ENCODE measurements around the gene NUBPL.
"Not testable (repeated sequence)": the region's sequence is repeated elsewhere in the genome, so short reads cannot be mapped to it uniquely, and the experiment has no call there.

Gene NUBPL

GRCh38 chr14:31802838-31803237 lies 241.6 kb downstream of the NUBPL start:
- DNase-seq (ENCODE audit: low read depth in 1 of 2, low spot score in 1 of 2), result no peak

DNA sequence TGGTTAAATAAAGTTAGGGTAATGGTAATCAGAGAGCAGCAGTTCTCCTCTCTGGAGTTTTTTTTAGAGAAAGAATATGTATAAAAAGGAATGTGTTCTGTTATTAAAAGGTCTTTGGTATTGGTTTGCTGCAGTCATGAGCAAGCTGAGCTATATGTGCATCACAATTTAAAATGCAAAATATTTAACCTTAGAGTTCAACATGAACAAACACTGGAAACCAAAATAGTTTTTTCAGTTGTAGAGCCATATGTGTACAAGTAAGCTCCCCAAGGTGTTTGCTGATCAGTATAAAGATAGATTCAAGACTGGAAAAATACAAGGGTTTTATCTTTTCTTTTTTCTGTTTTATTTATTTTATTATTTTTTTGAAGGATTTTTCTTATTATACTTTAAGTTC lies 245.0 kb downstream of the NUBPL start:
- DNase-seq (ENCODE audit: low read depth in 1 of 2, low spot score in 1 of 2), result no peak

DNA sequence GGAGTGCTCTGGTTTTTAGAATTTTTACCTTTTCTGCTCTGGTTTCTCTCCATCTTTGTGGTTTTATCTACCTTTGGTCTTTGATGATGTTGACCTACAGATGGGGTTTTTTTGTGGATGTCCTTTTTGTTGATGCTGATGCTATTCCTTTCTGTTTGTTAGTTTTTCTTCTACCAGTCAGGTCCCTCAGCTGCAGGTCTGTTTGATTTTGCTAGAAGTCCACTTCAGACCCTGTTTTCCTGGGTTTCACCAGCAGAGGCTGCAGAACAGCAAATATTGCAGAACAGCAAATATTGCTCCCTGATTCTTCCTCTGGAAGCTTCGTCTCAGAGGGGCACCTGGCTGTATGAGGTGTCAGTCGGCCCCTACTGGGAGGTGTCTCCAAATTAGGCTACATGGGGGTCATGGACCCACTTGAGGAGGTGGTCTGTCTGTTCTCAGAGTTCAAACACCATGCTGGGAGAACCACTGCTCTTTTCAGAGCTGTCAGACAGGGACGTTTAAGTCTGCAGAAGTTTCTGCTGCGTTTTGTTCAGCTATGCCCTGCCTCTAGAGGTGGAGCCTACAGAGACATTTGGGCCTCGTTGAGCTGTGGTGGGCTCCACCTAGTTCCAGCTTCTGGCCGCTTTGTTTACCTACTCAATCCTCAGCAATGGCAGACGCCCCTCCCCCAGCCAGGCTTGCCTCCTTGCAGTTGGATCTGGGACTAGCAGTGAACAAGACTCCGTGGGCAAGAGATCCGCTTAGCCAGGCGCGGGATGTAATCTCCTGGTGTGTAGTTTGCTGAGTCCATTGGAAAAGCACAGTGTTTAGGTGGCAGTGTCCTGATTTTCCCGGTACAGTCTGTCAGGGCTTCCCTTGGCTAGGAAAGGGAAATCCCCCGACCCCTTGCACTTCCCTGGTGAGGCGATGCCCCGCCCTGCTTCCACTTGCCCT lies 250.8 kb downstream of the NUBPL start:
- not testable (repeated sequence) for DNase-seq (ENCODE audit: low read depth in 1 of 2, low spot score in 1 of 2)

DNA sequence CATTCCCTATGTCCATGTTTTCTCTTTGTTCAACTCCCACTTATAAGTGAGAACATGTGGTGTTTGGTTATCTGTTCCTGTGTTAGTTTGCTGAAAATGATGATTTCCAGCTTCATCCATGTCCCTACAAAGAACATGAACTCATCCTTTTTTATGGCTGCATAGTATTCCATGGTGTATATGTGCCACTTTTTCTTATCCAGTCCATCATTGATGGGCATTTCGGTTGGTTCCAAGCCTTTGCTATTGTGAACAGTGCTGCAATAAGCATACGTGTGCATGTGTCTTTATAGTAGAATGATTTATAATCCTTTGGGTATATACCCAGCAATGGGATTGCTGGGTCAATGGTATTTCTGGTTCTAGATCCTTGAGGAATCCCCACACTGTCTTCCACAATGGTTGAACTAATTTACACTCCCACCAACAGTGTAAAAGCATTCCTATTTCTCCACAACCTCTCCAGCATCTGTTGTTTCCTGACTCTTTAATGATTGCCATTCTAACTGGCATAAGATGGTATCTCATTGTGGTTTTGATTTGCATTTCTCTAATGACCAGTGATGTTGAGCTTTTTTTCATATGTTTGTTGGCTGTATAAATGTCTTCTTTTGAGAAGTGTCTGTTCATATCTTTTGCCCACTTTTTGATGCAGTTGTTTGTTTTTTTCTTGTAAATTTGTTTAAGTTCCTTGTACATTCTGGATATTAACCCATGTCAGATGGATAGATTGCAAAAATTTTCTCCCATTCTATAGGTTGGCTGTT lies 252.7 kb downstream of the NUBPL start:
- not testable (repeated sequence) for DNase-seq (ENCODE audit: low read depth in 1 of 2, low spot score in 1 of 2)

DNA sequence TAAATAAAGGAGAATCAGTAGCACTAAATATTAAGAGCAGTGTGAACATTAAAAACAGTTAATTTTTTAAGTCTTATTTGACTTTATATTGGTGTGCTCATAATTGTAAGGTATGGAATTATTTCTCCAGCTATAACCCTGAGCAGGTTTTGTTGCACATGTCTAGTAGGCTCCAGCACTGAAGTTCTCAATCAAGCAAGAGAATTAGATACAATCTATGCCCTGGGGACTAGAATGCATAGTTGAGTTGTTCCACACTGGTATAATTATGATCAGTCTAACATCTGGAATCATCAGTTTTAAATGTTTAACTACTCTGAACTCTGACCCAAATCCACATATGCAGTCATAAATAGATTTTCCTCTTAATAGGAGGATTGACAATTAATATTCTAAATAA lies 258.1 kb downstream of the NUBPL start:
- no peak for DNase-seq (ENCODE audit: low read depth in 1 of 2, low spot score in 1 of 2)

GRCh38 chr14:31825459-31825858 lies 264.3 kb downstream of the NUBPL start:
- DNase-seq (ENCODE audit: low read depth in 1 of 2, low spot score in 1 of 2), result no peak

- no peak for DNase-seq (ENCODE audit: low read depth in 1 of 2, low spot score in 1 of 2)
Measured at GRCh38 chr14:31827325-31827724, 266.1 kb downstream of the NUBPL start.

DNA sequence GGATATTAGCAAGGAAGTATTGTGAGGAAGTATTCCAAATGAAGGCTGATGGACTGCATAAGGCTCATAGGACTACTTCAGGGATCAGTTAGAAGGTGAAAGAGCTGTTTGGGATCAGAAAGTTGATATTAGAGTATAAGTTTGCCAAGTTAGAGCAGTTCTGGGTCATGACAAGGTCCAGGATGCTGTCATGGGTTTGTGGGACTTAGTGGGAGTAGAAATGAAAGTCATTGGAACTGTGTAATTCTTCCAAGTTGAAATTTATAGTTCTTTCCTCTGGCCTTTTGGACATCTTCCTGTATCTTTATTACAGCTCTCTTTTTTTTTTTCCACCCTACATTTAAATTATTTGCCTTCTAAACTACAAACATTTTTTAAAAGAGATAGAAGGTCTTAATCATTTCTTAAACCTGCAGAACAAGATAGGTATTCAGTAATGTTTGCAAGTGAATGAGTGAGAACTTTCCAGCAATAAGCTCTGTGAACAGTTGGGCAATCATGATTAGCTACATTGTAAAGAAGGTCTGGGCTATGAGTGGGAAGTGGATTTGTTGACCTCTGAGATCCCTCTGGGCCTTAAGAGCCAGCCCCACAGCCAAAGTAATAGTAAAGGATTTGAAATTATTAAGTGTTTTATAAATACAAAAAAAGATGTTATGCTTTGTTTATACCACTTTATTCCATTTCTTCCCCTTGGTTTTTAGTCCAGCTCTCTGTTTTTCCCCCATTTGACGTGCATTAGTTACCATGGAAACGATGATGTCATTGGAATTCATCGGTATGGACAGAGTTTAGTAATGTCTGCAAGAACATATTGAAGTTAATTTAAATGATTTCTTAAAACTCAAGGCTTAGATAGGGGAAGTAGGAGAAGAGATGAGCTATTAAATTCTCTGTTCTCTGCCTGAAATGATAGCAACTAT lies 268.0 kb downstream of the NUBPL start:
- no peak for DNase-seq (ENCODE audit: low read depth in 1 of 2, low spot score in 1 of 2)

GRCh38 chr14:31834616-31835015 lies 273.4 kb downstream of the NUBPL start:
- no peak for DNase-seq (ENCODE audit: low read depth in 1 of 2, low spot score in 1 of 2)

- no peak for DNase-seq (ENCODE audit: low read depth in 1 of 2, low spot score in 1 of 2)
Measured at GRCh38 chr14:31835049-31835448, 273.8 kb downstream of the NUBPL start.

GRCh38 chr14:31837031-31837430 lies 275.8 kb downstream of the NUBPL start:
- no peak for DNase-seq (ENCODE audit: low read depth in 1 of 2, low spot score in 1 of 2)

DNA sequence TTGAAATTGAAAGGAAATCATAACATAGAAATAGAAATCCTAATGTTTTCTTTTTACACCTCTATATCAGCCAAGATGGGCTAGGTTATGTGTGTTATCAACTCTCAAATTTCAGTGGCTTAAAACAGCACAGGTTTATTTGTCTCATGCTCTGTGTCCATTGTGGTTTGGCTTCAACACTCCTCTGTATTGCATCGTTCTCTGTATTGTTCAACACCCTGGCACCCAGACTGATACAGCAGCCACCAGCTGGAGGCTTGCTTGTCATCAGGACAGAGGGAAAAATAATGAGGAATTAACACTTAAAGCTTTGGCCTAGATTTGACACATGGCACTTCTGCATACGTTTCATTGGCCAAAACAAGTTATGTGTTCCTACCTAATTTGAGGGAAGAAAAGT lies 281.7 kb downstream of the NUBPL start:
- DNase-seq (ENCODE audit: low read depth in 1 of 2, low spot score in 1 of 2), result no peak

- no peak for DNase-seq (ENCODE audit: low read depth in 1 of 2, low spot score in 1 of 2)
Measured at GRCh38 chr14:31843361-31844091, 282.3 kb downstream of the NUBPL start.

GRCh38 chr14:31854508-31855075 lies 293.4 kb downstream of the NUBPL start:
- no peak for DNase-seq (ENCODE audit: low read depth in 1 of 2, low spot score in 1 of 2)

GRCh38 chr14:31855262-31855661 lies 294.1 kb downstream of the NUBPL start:
- no peak for DNase-seq (ENCODE audit: low read depth in 1 of 2, low spot score in 1 of 2)

DNA sequence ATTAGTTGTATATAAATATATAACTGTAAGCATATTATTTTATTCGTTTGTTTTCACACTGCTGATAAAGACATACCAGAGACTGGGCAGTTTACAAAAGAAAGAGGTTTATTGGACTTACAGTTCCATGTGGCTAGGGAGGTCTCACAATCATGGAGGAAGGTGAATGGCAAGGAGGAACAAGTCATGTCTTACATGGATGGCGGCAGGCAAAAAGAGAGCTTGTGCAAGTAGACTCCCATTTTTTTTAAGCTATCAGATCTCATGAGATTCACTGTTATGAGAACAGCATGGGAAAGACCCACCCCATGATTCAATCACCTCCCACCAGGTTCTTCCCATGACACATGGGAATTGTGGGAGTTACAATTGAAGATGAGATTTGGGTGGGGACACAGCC lies 294.8 kb downstream of the NUBPL start:
- DNase-seq (ENCODE audit: low read depth in 1 of 2, low spot score in 1 of 2), result not testable (repeated sequence)

DNA sequence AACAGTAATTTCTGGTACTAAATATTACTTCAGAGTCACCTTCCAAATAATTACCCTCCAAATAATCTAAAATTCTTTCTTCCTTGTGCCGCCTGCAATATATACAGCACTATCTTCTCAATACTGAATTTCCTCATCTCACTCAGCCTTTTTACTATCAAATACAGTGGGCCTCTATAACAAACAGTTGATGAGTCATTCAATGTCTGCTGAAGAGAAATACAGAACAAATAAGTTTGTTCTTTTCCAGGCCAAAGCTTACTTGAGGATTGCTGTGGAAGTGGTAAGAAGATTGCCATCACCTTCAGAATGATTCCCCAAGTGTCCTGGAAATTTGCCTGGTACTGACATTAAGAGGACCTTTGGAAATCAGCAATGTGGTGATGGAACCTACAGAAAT lies 297.7 kb downstream of the NUBPL start:
- no peak for DNase-seq (ENCODE audit: low read depth in 1 of 2, low spot score in 1 of 2)

DNA sequence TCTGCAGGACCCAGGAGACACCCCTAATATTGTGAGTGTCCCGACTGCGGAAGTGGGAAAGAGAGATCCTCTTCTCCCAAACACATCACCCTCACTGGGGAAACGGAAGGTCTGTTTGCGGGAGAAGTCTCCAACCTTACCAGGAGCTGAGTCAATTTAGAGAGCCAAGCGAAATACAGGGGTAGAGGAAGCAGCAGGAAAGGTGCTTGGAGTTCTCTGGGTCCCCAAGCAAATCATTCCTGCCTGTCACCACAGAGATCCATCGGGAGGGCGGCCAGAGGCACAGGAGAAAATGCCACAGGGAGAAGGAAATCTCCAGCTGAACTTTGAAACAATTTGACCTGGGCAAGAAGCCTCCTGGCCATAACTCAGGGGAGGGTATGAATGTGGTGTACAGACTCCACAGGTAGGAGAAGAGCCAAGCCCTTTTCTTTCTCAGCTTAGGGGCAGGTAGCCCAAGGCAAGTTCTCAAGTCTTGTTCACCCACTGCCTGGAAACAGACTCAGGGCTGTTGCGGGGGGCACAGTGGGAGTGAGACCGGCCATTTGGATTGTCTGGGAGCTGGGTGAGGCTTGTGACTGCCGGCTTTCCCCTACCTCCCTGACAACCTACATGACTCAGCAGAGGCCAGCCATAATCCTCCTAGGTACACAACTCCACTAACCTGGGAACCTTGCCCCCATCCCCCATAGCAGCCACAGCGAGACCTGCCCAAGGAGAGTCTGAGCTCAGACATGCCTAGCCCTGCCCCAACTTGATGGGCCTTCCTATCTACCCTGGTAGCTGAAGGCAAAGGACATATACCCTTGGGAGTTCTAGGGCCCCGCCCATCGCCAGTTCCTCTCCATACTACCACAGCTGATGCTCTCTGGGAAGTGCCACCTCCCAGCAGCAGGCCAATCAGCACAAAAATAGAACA lies 304.0 kb downstream of the NUBPL start:
- DNase-seq (ENCODE audit: low read depth in 1 of 2, low spot score in 1 of 2), result no peak

GRCh38 chr14:31867570-31867969 lies 306.4 kb downstream of the NUBPL start:
- DNase-seq (ENCODE audit: low read depth in 1 of 2, low spot score in 1 of 2), result no peak

All from activated CD4-positive, alpha-beta T cell treated with anti-CD3 and anti-CD28 coated beads, Interleukin-2, amount 50 U/mL, for 24 hours (primary cell).